H1 (cell line): ENCODE measurements around the gene ELL.
A peak's percentile ranks its signal among the peaks of the same experiment; 100 is the strongest.

ENCODE experiments used
- CREB1 ChIP-seq: IDR thresholded peaks from 2 replicates; pipeline ENCODE4 v1.6.1; 2012; ENCODE audit warnings: inconsistent platforms
- FOSL1 ChIP-seq: IDR thresholded peaks from 2 replicates; pipeline ENCODE4 v1.6.1; 2011; ENCODE audit warnings: mild to moderate bottlenecking, low read depth, low read length, moderate library complexity; ENCODE audit not compliant: insufficient read depth
- KDM4A ChIP-seq: IDR thresholded peaks from one replicate; pipeline ENCODE4 v1.7.1; 2012; ENCODE audit warnings: low read depth, mild to moderate bottlenecking, moderate library complexity, low read length, inconsistent platforms; ENCODE audit not compliant: severe bottlenecking
- TF ChIP-seq, protein P1 (sequence below), 3 experiments: IDR thresholded peaks; 1 replicate in 2 of 3; 2 replicates in 1 of 3; pipeline versions ENCODE4 v1.5.1 to v1.6.1; 2011; ENCODE audit warnings: low read length in 3 of 3, mild to moderate bottlenecking in 3 of 3, inconsistent platforms in 2 of 3, low read depth in 1 of 3, moderate library complexity in 1 of 3; ENCODE audit not compliant: insufficient read depth in 1 of 3; ENCODE audit errors: control extremely low read depth in 1 of 3

DNA sequence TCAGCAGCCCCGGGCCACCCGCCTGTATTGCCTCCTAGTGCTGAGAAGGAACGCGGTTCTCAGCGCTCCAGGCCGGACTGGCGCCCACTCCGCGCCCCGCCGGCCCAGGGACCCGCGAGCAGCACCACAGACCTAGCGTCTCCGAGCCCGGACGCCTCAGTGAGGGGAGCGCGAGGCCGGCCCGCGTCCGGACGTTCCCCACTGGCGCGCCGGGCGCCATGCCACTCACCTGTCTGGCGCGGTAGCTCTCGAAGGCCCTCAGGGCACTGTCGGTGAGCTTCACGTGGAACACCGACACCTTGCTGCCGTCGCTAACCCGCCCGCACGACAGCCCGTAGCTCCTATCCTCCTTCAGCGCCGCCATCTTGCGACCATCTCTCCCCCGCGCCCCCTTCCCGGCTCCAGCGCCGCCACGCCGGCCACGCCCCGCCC, at the start of gene ELL:
- TF ChIP-seq KDM4A (peak; percentile 36), CREB1 (no peak), FOSL1 (no peak)
- TF ChIP-seq, protein P1, sequence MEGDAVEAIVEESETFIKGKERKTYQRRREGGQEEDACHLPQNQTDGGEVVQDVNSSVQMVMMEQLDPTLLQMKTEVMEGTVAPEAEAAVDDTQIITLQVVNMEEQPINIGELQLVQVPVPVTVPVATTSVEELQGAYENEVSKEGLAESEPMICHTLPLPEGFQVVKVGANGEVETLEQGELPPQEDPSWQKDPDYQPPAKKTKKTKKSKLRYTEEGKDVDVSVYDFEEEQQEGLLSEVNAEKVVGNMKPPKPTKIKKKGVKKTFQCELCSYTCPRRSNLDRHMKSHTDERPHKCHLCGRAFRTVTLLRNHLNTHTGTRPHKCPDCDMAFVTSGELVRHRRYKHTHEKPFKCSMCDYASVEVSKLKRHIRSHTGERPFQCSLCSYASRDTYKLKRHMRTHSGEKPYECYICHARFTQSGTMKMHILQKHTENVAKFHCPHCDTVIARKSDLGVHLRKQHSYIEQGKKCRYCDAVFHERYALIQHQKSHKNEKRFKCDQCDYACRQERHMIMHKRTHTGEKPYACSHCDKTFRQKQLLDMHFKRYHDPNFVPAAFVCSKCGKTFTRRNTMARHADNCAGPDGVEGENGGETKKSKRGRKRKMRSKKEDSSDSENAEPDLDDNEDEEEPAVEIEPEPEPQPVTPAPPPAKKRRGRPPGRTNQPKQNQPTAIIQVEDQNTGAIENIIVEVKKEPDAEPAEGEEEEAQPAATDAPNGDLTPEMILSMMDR (IDR thresholded peaks at IDR 0.05; ENCODE audit: control extremely low read depth in 1 of 3, insufficient read depth in 1 of 3, low read depth in 1 of 3, low read length in 3 of 3), result no peak
